K562 (cell line): Measurements from ENCODE around the gene NFATC2.

Experiments
- ETV1 ChIP-seq: fragments of 450-650 bp; conservative IDR thresholded peaks from 2 replicates; pipeline ENCODE4 v1.6.1; 2016; ENCODE audit warnings: missing genetic modification characterization, control low read depth, low read depth, missing compliant biosample characterization
- MXI1 ChIP-seq: IDR thresholded peaks from 2 replicates; pipeline ENCODE4 v1.6.1; 2011; ENCODE audit warnings: low read depth, mild to moderate bottlenecking, improper control_type of control experiment, low read length

GRCh38 chr20:51506527-51507215 lies 35.8 kb downstream of the NFATC2 start:
- TF ChIP-seq MXI1 (no peak), ETV1 (no peak)
